Skin epidermis (tissue), 12 donors: ENCODE results near the gene RDH12.
"Not testable (repeated sequence)": the region's sequence is repeated elsewhere in the genome, so short reads cannot be mapped to it uniquely, and the experiment has no call there.

Source experiments
- H3K27ac ChIP-seq, 21 experiments: fragments of 200-600 bp; sonication (generic) in 11 of 21; one replicate each; pipeline ENCODE4 v1.5.0; 2020; ENCODE audit warnings: mild to moderate bottlenecking in 3 of 21, inconsistent platforms in 2 of 21, moderate library complexity in 2 of 21
- H3K4me3 ChIP-seq, 7 experiments: fragments of 200-600 bp; sonication (generic) in 2 of 7; one replicate each; pipeline ENCODE4 v1.5.0; 2020; ENCODE audit warnings: inconsistent platforms in 2 of 7, mild to moderate bottlenecking in 2 of 7, moderate library complexity in 1 of 7

RDH12 gene

DNA sequence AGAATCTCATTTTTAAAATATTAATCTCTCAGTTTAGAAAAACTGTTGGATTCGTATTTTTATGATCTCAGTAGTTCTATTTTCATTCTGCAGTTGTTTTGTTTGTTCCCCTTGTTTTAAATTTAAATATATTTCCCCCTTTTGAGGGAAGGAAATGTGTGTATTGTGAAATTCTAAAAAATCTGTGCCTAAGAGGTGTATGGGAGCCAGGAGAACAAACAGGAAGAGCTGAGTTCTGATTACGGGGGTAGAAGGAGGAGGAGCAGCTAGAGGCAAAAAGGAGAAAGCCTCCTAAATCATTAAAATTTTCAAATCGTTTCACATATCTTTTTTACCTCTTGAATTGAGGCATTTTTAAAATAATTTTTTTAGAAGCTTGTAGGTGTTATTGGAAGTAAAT lies 2.3 kb downstream of the RDH12 start:
- Histone ChIP-seq H3K27ac (no peak overlapping the region), H3K4me3 (no peak overlapping the region)

DNA sequence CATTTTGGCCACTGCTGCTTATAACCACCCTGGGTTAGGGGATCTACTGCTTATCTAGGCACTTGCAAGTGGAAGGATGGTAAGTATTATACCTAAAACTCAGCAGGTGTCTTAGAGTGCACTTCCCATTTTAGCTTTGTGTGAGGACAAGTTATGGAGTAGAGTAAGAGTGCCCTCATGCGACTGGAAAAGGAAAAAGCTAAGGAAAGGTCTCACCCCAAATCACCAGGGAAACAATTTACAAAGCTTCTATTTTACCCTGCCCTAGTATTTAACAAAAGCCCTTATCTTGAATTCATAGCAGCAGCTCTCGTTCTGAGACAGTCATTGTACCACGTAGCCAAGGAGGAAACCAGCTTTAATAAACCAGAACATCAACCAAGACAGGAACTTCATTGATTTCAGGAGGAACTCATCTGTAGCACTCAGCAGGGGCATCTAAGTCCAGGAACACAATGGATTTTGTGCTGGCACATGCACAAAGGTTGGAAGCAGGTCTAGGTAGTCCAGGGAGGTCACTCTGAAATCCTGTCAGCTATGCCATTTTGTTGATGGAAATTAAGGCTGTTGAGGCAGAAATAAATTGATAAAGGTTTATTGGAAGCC lies 2.9 kb downstream of the RDH12 start:
- H3K4me3 ChIP-seq, result no peak overlapping the region
- no peak overlapping the region for H3K27ac ChIP-seq

DNA sequence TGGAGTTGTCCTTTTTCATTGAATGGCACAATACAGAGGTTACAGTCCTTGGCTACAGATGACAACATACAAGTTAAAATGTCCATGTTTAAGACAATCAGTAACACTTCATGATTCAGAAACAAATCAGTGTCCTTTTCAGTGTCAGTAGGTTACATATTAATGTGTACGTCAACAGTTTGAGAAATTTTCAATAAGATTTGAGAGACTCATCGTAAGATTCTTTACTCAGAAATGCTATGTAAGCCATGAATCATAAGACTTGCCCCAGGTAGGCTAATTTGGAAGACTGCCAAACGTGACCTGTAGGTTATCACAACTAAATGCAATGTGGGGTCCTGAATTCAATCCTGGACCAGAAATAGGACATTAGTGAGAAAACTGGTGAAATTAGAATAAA lies 3.5 kb downstream of the RDH12 start:
- Histone ChIP-seq H3K27ac (no peak overlapping the region), H3K4me3 (no peak overlapping the region)

DNA sequence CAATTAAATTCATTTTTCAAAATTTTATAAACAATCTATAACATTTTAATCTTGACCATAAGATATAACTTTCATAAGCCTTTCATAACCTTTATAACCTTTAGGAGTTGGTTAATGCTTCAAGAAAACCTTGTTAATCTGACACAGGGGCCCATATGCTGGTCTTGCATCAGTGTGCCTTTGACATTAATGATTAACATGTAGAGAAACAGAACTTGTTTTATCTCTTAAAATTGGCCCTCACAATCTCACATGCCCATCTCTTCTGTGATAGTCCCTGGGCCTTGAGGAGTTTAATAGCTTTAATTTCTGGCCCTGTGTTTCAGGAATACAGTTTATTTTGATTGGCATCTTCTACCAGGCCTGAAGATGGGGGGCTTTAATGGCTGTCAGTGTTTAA lies 7.7 kb downstream of the RDH12 start:
- H3K4me3 ChIP-seq, H3K27ac ChIP-seq: not testable (repeated sequence)

DNA sequence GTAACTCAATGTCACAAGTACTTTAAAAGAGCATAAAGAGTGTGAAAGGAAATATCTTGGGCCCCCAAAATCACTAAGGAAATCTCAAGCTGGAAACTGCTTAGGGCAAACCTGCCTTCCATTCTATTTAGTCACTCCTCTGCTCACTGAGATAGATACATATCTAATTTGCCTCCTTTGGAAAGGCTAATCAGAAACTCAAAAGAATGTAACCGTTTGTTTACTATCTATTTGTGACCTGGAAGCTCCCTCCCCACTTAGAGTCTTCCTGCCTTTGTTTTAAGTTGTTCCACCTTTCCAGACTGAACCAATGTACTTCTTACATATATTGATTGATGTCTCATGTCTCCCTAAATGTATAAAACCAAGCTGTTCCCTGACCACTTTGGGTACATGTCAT lies 8.1 kb downstream of the RDH12 start:
- not testable (repeated sequence) for H3K4me3 ChIP-seq, H3K27ac ChIP-seq

DNA sequence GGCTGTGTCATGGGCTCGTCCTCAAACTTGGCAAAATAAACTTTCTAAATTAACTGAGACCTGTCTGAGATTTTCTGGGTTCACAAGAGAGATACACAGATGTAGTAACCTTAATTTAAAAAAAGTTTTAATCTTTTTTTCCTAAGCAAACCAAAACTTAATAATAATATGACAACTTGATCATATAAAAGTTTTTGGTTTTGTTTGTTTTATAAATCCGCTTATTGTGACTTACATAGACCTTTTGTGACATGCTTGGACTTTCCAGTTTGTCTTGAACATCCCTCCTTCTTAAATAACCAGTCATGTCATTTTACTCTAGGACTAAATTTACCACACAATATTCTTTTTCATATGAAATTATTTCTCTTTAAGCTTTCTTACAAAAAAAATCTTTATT lies 8.5 kb downstream of the RDH12 start:
- Histone ChIP-seq H3K27ac (no peak overlapping the region), H3K4me3 (no peak overlapping the region)

DNA sequence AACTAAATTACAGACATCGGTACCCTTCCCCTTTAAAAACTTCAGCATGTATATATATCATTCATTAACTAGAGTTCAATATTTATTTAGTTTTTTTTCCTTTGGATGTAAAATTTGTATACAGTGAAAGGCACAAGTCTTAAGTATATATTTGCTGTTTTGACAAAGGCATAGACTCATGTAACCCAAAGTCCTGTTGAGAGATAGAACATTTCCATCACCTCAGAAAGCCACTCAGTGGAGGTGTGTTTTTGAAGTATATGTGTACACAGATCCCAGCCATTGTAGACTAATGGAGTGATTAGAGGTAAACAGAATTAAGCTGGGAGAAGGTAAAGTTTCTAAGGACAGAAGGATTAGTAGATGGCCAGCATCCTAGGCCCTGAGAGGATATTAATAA lies 15.4 kb downstream of the RDH12 start:
- Histone ChIP-seq H3K27ac (no peak overlapping the region), H3K4me3 (no peak overlapping the region)

DNA sequence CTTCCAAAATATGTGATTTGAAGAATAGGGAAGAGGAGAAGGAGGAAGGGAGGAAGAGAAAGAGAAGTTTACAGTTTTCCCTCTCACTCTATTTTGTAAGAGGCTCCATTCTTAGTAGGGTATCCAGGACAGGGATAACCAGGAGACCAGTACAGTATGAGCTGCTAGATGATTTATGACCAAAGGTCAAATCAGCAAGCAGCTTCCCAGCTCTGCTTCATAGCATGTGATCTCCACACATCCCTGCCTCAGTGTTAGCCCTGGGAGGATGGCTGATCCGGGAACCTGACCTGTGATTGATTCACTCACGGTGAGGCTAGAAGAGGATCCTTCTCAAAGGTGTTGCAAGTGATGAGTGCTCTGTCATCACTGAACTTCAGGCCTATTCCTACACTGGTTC lies 16.6 kb downstream of the RDH12 start:
- no peak overlapping the region for H3K4me3 ChIP-seq
- H3K27ac ChIP-seq, result no peak overlapping the region

DNA sequence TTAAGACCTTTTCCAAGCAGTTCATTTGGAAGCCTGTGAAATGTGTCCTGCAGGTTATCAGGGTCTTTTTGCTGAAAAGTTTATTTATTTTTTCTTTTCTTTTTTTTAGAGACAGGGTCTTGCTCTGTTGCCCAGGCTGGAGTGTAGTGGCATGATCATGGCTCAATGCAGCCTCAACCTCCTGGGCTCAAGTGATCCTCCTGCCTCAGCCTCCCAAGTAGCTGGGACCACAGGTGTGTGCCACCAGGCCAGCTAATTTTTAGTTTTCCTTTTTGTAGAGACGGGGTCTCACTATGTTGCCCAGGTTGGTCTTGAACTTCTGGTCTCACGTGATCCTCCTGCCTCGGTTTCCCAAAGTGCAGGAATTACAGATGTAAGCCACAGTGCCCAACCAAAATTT lies 17.7 kb downstream of the RDH12 start:
- H3K27ac ChIP-seq, result not testable (repeated sequence)

DNA sequence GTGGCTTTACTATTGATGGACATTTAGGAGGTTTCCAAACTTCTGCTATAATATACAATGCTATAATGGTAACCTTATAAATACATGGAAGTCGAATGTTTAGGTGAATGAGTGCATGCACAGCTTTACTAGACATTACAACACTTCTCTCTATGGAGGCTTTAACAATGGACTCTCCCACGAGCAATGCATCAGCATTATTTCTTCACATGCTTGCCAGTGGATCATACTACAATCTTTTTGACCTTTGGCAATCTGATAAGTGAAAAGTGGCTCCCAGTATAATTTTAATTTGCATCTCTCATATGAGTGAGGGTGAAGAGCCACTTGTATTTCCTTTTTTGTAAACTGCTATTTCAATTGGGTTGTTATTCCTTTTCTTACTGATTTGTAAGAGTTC lies 18.2 kb downstream of the RDH12 start:
- Histone ChIP-seq H3K27ac (no peak overlapping the region), H3K4me3 (no peak overlapping the region)

More for the DNA sequence above, 17.7 kb downstream of the RDH12 start:
- not testable (repeated sequence) for H3K4me3 ChIP-seq

DNA sequence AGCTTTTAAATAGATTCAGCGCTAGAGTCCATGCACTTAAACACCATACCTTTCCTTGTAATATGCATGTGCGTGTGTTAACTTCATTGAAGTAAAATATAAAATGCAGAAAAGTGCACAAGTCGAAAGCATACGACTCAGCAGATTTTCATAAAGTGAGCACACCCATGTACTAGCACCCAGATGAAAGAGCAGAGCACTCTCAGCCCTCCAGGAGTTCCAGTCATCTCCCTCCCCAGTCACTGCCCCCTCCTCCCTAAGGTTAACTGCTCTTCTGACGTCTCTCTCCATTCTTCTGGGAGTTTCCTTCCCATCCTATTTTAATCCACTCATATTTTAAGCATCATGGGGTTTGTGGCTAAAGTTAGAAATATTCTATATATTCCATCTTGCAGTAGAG lies 20.2 kb downstream of the RDH12 start:
- no peak overlapping the region for H3K27ac ChIP-seq
- no peak overlapping the region for H3K4me3 ChIP-seq

DNA sequence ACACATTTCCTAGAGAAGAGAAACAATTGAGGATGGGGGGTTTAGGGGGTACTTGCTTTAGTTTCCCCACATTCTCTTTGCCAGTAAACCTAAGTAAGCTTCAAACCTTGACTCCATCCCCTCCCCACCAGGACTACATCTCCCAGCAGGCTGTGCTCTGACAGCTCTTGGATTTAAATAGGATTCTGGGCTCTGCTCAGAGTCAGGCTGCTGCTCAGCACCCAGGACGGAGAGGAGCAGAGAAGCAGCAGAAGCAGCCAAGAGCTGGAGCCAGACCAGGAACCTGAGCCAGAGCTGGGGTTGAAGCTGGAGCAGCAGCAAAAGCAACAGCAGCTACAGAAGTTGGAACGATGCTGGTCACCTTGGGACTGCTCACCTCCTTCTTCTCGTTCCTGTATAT lies 20.6 kb downstream of the RDH12 start:
- peak overlapping the region in 8 of 21 experiments; percentile 0 to 69 (median 23) for H3K27ac ChIP-seq
- H3K4me3 ChIP-seq, result peak overlapping the region in 6 of 7 experiments; percentile 7 to 35 (median 14)

DNA sequence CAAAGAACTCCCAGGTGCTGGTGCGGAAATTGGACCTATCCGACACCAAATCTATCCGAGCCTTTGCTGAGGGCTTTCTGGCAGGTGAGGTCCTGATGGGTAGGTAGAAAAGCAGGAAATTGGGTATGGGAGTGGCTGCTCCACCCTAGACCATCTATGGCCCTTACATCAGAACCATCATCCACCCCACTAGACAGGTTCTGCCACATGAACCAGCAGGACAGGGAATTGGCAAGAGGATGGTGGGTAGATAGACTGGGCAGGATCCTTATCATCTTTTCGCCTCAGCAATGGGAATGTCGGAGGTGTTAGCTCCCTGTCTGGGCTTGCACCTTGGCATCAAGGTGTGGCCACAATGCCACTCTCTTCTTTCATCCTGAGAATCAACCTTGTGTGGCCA lies 23.5 kb downstream of the RDH12 start:
- Histone ChIP-seq H3K4me3 (peak overlapping the region in 1 of 7 experiments; percentile 35), H3K27ac (peak overlapping the region in 9 of 21 experiments; percentile 1 to 72 (median 48))

DNA sequence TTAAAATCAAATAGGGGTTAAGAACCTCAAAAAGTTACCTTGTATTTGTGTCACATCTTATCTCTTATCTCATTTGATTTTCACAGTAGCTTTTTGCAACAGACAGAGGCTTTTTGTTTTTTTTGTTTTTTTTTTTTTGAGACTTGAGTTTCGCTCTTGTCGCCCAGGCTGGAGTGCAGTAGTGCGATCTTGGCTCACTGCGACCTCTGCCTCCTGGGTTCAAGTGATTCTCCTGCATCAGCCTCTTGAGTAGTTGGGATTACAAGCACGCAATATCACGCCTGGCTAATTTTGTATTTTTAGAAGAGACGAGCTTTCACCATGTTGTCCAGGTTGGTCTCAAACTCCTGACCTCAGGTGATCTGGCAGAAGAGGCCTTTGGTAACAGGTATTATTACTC lies 25.7 kb downstream of the RDH12 start:
- no peak overlapping the region for H3K4me3 ChIP-seq
- H3K27ac ChIP-seq, result no peak overlapping the region

DNA sequence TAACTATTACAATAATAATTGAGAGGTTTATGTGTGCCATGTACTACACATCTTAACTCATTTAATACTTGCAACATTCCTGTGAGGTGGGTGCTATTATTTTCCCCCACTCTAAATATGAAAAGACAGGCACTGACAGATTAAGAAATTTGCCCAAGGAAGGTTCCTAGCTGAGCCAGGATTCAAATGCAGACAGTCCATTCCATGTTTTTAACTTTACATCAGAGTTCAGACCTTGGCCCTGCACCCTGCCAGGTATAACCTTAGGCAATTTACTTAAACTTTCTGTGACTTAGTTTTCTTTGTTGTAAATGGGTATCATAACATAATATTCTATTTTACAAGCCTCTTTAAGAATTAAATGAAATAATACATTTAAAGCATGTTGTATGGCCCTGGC lies 26.6 kb downstream of the RDH12 start:
- no peak overlapping the region for H3K27ac ChIP-seq

DNA sequence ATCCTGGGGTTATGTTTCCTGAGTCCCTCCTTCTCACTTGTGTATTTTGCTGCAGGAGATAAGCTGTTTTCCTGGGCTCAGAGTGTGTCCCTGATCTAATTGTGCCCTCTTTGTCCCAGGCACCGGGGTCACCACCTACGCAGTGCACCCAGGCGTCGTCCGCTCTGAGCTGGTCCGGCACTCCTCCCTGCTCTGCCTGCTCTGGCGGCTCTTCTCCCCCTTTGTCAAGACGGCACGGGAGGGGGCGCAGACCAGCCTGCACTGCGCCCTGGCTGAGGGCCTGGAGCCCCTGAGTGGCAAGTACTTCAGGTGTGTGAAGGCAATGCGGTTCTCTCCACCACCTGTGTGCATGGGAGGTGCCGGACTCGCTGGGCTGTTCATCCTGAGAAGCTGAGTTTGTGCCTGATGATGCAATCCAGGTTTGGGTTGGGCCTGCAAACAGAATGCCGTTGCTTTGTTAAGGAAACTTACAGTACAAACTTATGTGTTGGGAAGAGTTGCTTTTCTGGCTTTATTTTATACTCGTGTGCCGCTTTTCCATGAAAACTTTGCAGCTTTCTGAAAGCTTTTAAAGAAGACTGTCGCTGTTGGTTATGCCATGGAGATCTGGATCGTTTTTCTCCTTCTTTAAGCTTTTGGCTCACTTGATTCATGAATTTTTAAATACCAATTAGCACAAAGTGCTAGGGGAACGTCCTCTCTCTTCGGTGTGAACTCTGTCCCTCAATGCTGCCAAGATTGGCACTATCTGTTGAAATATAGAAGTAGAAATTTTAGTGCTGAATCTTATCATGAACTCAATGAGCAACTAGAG lies 27.6 kb downstream of the RDH12 start:
- Histone ChIP-seq H3K4me3 (peak overlapping the region in 1 of 7 experiments; percentile 8), H3K27ac (peak overlapping the region in 7 of 21 experiments; percentile 16 to 67 (median 25))

More for the DNA sequence above, 26.6 kb downstream of the RDH12 start:
- H3K4me3 ChIP-seq, result no peak overlapping the region

DNA sequence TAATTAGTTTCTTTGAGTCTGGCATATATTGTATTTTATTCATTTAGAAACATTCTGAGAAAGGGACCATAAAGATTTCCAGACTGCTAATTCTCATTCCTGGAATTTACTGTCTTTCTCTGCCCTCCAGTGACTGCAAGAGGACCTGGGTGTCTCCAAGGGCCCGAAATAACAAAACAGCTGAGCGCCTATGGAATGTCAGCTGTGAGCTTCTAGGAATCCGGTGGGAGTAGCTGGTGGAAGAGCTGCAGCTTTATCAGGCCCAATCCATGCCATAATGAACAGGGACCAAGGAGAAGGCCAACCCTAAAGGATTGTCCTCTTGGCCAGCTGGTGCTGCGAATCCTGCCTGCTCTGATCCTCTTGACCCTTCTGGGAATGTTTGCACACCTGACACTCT lies 31.9 kb downstream of the RDH12 start:
- no peak overlapping the region for H3K27ac ChIP-seq
- no peak overlapping the region for H3K4me3 ChIP-seq

DNA sequence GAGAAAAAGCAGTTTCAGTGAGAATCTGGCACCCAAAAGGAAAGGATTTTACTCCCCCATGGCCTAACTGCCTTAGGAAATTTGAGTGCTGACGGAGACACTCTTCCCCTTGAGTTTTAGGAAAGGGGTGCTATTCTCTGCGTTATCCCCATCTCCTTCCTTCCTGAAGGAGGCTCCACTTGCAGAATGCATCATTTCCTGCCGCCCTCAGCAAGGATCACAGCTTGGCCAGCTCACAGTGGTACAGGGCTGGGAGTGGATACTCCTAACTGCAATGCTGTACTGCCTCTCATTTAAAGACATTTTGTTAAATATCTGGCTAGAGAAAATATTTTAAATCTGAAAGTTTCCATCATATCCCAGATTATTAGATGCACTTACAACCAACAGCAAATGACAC lies 33.0 kb downstream of the RDH12 start:
- no peak overlapping the region for H3K27ac ChIP-seq
- H3K4me3 ChIP-seq, result no peak overlapping the region

DNA sequence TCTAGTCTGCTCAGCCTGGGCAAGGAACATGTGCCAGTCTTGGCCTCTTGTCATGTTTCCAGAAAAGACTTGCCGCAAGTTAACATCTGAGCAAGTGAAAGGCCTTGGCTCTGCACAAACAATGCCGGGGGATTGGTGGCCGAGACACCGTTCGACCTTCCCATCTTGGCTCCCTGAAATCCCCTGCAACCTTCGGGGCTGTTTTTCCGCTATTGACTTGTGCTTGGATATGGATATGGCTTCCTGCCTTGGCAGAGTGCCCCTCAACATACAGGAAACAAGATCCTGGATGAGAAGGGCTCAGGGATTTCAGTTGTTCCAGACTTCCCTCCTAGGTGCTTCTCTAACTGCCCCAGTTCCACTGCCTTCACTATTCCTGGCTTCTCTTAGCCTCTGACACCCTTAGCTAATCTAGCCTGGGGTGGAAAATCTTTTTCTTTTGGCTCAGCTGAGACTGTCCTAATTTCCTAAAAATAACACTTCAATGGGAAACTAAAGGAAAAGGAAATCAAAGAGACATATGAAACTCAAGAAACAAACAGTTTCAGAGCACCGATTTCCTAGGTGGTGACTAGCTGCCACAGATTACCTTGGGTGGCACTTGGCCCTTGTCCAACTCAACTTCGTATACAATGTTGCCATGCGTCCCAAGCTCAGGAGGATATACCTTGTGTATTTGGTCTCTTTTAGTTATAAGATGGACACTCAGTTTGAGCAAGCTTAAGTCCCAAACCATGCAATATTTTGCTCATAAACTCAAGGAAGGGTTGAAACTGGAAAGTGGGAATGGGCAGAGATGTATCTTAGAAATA lies 33.9 kb downstream of the RDH12 start:
- Histone ChIP-seq H3K27ac (no peak overlapping the region), H3K4me3 (no peak overlapping the region)

DNA sequence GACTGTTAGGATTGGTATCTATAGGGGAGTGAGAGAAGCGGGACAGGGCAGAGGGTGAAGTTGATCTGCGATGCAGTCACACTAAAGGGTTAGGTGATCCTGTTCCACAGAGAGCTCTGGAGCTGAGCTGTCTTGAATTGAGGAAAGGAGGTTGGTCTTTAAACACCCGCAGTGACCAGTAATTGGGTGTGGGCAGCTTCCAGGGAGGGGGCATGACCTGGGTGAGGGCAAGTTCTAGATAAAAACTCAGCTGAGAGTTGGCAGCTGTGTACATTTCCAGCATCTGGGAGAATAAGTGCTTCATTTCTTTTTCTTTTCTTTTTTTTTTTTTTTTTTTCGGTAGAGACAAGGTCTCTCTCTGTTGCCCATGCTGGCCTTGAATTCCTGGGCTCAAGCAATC lies 35.1 kb downstream of the RDH12 start:
- H3K4me3 ChIP-seq, result no peak overlapping the region
- no peak overlapping the region for H3K27ac ChIP-seq
